Esophagus squamous epithelium (tissue), 5 donors: ENCODE results near the gene IL11RA. TPM values are rescaled to one million over a fixed set of nuclear protein-coding genes. Genes with fewer than 3 reads are reported as not detected.

Experiments
- DNase-seq: peaks from one replicate; lab custom pipeline; 2025; lab: John Stamatoyannopoulos, UW
- H3K27ac ChIP-seq, 4 donors: fragments of 200-600 bp; sonication (generic); one replicate each; pipeline ENCODE4 v1.5.1; 2016 to 2019; ENCODE audit warnings: mild to moderate bottlenecking in 1 of 4
- H3K27me3 ChIP-seq, 4 donors: fragments of 200-600 bp; sonication (generic); 1 replicate in 3 of 4; 2 replicates in 1 of 4; pipeline versions ENCODE4 v1.5.1 to v1.6.0; 2017 to 2021; ENCODE audit warnings: antibody characterized with exemption in 1 of 4
- H3K36me3 ChIP-seq, 3 donors: fragments of 200-600 bp; sonication (generic); one replicate each; pipeline ENCODE4 v1.5.1; 2016 to 2019
- H3K4me1 ChIP-seq, 3 donors: fragments of 200-600 bp; sonication (generic); one replicate each; pipeline ENCODE4 v1.5.1; 2017 to 2019
- H3K4me3 ChIP-seq, 4 donors: fragments of 200-600 bp; sonication (generic); 1 replicate in 3 of 4; 2 replicates in 1 of 4; pipeline ENCODE4 v1.5.1; 2016 to 2019; ENCODE audit warnings: mild to moderate bottlenecking in 2 of 4, moderate library complexity in 1 of 4
- H3K9me3 ChIP-seq, 3 donors: fragments of 200-600 bp; sonication (generic); one replicate each; pipeline ENCODE4 v1.5.1; 2016 to 2019
- POLR2A ChIP-seq, 4 donors: fragments of 450-650 bp; IDR thresholded peaks; one replicate each; pipeline ENCODE4 v1.6.1; 2017; ENCODE audit warnings: antibody characterized with exemption in 4 of 4, mild to moderate bottlenecking in 4 of 4, moderate library complexity in 3 of 4
- WGBS, 2 donors: methylation state at CpG; one replicate each; pipeline ENCODE4 v1.1.5; 2018; 5-methylcytosine and 5-hydroxymethylcytosine counted together
- intact Hi-C: fragments of 100-400 bp; cut with DNase I; formaldehyde crosslinking; loops from one replicate; pipeline ENCODE4 v1.15.0; 2022
- total RNA-seq, 4 donors: library from RNA; depleted of rRNA; stranded (reverse); fragments of >200 nt; gene quantifications; one replicate each; pipeline ENCODE4 v1.1.0, GENCODE V29; 2016
- TF ChIP-seq, protein P1 (sequence below), 6 experiments: fragments of 450-650 bp in 4 of 6; fragments of 200-600 bp in 2 of 6; sonication (generic) in 2 of 6; IDR thresholded peaks; one replicate each; pipeline ENCODE4 v1.5.1; 2016 to 2019; ENCODE audit warnings: antibody characterized with exemption in 6 of 6, mild to moderate bottlenecking in 4 of 6, moderate library complexity in 4 of 6
- donor health status: DM: yes; HTN: yes; CAD: no.

Gene IL11RA
- total RNA-seq, 4 donors from 2014 or later = 2.5 to 18.7 (median 9.3) TPM

DNA sequence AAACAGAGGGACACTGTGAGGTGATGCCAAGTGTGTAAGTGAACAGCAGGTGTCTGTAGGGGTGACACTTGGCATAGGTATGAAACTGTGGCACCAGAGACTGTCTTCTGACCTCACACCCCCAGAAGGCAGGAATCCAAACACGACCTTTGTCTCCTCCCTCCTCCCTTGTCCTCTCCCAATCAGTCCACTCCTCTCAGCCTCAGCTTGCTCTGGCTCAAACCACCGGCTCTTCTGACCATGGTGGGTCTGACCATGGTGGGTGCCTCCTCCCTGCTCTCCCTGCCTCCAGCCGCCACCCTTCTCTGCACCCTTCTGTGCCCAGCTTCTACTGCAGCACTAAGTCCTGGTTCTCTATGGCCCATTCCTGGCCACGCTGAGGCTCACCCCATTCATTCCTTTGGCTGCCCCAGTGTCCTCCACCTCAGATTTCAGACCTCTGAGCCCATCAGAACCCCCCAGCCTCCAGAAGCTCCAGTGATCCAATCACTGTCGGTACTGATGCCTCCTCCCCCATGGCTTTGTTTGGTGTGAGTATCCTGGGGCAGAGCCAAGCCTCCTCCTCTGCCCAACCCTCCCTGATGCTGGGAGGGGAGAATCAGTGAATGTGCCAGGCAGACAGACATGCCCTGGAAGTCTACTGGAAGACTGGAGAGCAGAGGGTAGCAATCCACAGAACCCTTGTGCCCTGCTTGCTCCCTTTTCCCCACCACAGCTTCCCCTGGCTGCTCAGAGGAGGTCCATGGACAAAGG lies 21.4 kb upstream of the IL11RA start:
- H3K27ac ChIP-seq = no peak overlapping the region
- no peak overlapping the region for H3K4me3 ChIP-seq
- intact Hi-C loops = no loop called here
- H3K4me1 ChIP-seq = peaks cover 0 to 43% (median 19%) of the 10 kb centered on the region in 3 donors
- H3K27me3 ChIP-seq = peaks cover 0 to 56% (median 17%) of the 10 kb centered on the region in 4 donors
- TF ChIP-seq, protein P1, sequence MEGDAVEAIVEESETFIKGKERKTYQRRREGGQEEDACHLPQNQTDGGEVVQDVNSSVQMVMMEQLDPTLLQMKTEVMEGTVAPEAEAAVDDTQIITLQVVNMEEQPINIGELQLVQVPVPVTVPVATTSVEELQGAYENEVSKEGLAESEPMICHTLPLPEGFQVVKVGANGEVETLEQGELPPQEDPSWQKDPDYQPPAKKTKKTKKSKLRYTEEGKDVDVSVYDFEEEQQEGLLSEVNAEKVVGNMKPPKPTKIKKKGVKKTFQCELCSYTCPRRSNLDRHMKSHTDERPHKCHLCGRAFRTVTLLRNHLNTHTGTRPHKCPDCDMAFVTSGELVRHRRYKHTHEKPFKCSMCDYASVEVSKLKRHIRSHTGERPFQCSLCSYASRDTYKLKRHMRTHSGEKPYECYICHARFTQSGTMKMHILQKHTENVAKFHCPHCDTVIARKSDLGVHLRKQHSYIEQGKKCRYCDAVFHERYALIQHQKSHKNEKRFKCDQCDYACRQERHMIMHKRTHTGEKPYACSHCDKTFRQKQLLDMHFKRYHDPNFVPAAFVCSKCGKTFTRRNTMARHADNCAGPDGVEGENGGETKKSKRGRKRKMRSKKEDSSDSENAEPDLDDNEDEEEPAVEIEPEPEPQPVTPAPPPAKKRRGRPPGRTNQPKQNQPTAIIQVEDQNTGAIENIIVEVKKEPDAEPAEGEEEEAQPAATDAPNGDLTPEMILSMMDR (IDR thresholded peaks at IDR 0.05) = no peak
- no peak for TF ChIP-seq POLR2A (IDR thresholded peaks at IDR 0.05)
- H3K36me3 ChIP-seq = peaks cover 0 to 11% (median 0%) of the 10 kb centered on the region in 3 donors
- whole genome bisulfite sequencing, 2 donors = 29 to 34% methylated on average over 5 of the region's 5 CpGs
- H3K9me3 ChIP-seq = no peaks in the 10 kb centered on the region
- DNase-seq = no peak

DNA sequence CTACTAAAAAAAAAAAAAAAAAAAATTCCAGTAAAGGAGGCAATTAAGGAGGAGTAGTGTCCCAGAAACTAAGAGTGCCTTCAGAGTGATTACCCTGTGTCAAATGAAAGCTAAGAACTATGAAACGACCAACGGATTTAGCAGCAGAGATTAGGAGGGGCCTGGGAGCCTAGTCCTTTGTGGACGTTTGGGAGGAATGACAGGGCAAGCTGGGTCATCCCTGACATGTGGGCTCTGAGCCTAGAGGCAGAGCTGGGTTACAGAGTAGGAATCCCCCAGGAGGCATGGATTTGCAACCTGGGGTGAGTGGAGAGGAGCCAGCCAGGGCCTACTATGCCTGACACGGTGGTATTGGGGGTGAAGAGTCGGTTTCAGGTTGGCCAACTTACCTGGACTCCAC lies 18.8 kb upstream of the IL11RA start:
- no peak for DNase-seq
- H3K27me3 ChIP-seq = peaks cover 0 to 30% (median 7%) of the 10 kb centered on the region in 4 donors
- peaks cover 0 to 14% (median 0%) of the 10 kb centered on the region in 3 donors for H3K36me3 ChIP-seq
- H3K27ac ChIP-seq = no peak overlapping the region
- TF ChIP-seq POLR2A (IDR thresholded peaks at IDR 0.05) = no peak
- TF ChIP-seq, protein P1 (IDR thresholded peaks at IDR 0.05) = no peak
- intact Hi-C loops = no loop called here
- 53 to 56% methylated on average over 5 of the region's 5 CpGs for WGBS, 2 donors
- peaks cover 10 to 63% (median 35%) of the 10 kb centered on the region in 3 donors for H3K4me1 ChIP-seq
- no peaks in the 10 kb centered on the region for H3K9me3 ChIP-seq
- no peak overlapping the region for H3K4me3 ChIP-seq

GRCh38 chr9:34633851-34634550 lies 18.0 kb upstream of the IL11RA start:
- peaks cover 0 to 22% (median 4%) of the 10 kb centered on the region in 4 donors for H3K27me3 ChIP-seq
- intact Hi-C loops = no loop called here
- H3K4me1 ChIP-seq = peaks cover 15 to 61% (median 35%) of the 10 kb centered on the region in 3 donors
- H3K36me3 ChIP-seq = peaks cover 0 to 14% (median 0%) of the 10 kb centered on the region in 3 donors
- no peak overlapping the region for H3K27ac ChIP-seq
- no peaks in the 10 kb centered on the region for H3K9me3 ChIP-seq
- 9 to 30% methylated on average over 2 to 3 of the region's 3 CpGs for WGBS, 2 donors
- no peak for DNase-seq
- H3K4me3 ChIP-seq = no peak overlapping the region
- TF ChIP-seq POLR2A (IDR thresholded peaks at IDR 0.05) = no peak
- TF ChIP-seq, protein P1 (IDR thresholded peaks at IDR 0.05) = peak; percentile 65 to 85 (median 80)

DNA sequence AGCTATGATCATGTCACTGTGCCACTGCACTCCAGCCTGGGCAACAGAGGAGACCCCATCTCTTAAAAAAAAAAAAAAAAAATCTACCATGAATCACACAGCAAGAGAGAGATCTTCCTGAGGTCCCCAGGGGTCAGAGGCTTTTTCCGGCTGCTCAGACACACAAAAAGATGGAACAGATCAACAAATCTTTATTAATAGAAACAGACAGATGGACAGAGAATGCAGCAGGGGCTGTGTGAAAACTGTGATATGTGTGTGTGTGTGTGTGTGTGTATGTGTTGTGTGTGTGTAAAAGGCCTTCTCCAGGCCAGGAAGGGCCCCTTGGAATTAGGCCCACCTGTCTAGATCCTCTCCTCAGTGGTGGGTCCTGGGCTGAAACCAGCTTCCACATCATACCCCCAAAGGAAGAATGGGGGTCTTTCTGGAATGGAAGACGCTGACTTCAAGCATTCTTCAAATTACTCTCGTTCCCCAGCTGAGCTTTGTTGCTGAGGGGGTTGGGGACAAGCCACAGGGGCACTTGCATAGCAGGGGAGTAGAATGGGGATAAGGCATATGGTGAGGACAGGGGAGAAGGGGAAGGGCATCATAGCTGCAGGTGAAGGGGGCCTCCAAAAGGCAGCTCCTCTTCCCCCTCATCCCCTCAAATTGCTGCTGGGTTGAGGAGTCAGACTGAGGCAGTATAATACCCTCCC lies 17.3 kb upstream of the IL11RA start:
- Histone ChIP-seq H3K27me3 (peaks cover 0 to 15% (median 2%) of the 10 kb centered on the region in 4 donors), H3K36me3 (peaks cover 0 to 14% (median 0%) of the 10 kb centered on the region in 3 donors), H3K9me3 (no peaks in the 10 kb centered on the region), H3K4me3 (no peak overlapping the region), H3K27ac (no peak overlapping the region), H3K4me1 (peaks cover 15 to 55% (median 29%) of the 10 kb centered on the region in 3 donors)
- TF ChIP-seq, protein P1 (IDR thresholded peaks at IDR 0.05) = no peak
- intact Hi-C loops = no loop called here
- WGBS, 2 donors = 69 to 74% methylated on average over 3 of the region's 3 CpGs
- no peak for DNase-seq
